ENCODE measurements around the gene A4GNT. TPM values are rescaled to one million over a fixed set of nuclear protein-coding genes. Genes with fewer than 3 reads are reported as not detected.

A4GNT gene
- polyA plus RNA-seq, 1 donor from 2014 or later = not detected

DNA sequence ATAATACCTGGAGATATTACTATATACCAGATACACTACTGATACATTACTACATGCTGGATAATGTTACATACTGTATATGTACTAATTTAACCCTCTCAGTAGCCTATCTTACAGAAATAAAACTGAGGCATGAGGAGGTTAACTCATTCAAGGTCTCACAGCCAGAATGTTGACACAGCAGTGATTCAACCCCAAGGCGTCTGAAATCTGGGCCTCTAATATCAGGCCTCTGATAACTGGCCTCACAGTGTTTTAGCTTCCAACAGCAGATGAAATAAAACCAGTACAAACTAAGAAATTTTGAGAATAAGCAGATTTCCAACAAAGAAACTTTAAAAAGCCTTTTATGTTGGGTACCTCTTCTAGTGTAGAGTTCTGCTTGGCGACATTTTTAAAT lies 40.2 kb downstream of the A4GNT start:
- Histone ChIP-seq H2AFZ (ENCODE audit: low read depth, low read length) (no peak overlapping the region), H3K27me3 (ENCODE audit: insufficient read depth, low read depth, low read length) (no peaks in the 10 kb centered on the region), H3K27ac (ENCODE audit: low read length) (no peak overlapping the region), H3K36me3 (ENCODE audit: insufficient read depth, low read length) (no peaks in the 10 kb centered on the region), H3K4me2 (ENCODE audit: low read length) (no peak overlapping the region), H3K9me3 (ENCODE audit: low read length) (no peaks in the 10 kb centered on the region), H3K79me2 (replicated peaks; ENCODE audit: insufficient read depth, low read length) (no peaks in the 10 kb centered on the region), H3K9me2 (ENCODE audit: insufficient read depth, low read length) (no peaks in the 10 kb centered on the region), H4K20me1 (ENCODE audit: insufficient read depth) (no peaks in the 10 kb centered on the region), H3F3A (ENCODE audit: insufficient read depth, low read length, poor library complexity, severe bottlenecking) (no peaks in the 10 kb centered on the region), H3K4me3 (ENCODE audit: low read length) (no peak overlapping the region), H3K9ac (ENCODE audit: low read length) (no peak overlapping the region)
- no peak for TF ChIP-seq EZH2 (IDR thresholded peaks at IDR 0.05; ENCODE audit: borderline replicate concordance, insufficient read depth, low read length, poor library complexity, severe bottlenecking)
- TF ChIP-seq POLR2AphosphoS5 (IDR thresholded peaks at IDR 0.05) = no peak
- TF ChIP-seq TAF1 (IDR thresholded peaks at IDR 0.05; ENCODE audit: low read depth) = no peak
- TF ChIP-seq, protein P1, sequence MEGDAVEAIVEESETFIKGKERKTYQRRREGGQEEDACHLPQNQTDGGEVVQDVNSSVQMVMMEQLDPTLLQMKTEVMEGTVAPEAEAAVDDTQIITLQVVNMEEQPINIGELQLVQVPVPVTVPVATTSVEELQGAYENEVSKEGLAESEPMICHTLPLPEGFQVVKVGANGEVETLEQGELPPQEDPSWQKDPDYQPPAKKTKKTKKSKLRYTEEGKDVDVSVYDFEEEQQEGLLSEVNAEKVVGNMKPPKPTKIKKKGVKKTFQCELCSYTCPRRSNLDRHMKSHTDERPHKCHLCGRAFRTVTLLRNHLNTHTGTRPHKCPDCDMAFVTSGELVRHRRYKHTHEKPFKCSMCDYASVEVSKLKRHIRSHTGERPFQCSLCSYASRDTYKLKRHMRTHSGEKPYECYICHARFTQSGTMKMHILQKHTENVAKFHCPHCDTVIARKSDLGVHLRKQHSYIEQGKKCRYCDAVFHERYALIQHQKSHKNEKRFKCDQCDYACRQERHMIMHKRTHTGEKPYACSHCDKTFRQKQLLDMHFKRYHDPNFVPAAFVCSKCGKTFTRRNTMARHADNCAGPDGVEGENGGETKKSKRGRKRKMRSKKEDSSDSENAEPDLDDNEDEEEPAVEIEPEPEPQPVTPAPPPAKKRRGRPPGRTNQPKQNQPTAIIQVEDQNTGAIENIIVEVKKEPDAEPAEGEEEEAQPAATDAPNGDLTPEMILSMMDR (IDR thresholded peaks at IDR 0.05; ENCODE audit: poor library complexity, severe bottlenecking) = no peak
- TF ChIP-seq EP300 (conservative IDR thresholded peaks at IDR 0.05; ENCODE audit: poor library complexity, severe bottlenecking) = no peak
- no peak for TF ChIP-seq SMC3 (conservative IDR thresholded peaks at IDR 0.05; ENCODE audit: poor library complexity)
- no peak for TF ChIP-seq RAD21 (conservative IDR thresholded peaks at IDR 0.05)
- TF ChIP-seq MXI1 (conservative IDR thresholded peaks at IDR 0.05; ENCODE audit: poor library complexity, severe bottlenecking) = no peak
- TF ChIP-seq, protein P2, sequence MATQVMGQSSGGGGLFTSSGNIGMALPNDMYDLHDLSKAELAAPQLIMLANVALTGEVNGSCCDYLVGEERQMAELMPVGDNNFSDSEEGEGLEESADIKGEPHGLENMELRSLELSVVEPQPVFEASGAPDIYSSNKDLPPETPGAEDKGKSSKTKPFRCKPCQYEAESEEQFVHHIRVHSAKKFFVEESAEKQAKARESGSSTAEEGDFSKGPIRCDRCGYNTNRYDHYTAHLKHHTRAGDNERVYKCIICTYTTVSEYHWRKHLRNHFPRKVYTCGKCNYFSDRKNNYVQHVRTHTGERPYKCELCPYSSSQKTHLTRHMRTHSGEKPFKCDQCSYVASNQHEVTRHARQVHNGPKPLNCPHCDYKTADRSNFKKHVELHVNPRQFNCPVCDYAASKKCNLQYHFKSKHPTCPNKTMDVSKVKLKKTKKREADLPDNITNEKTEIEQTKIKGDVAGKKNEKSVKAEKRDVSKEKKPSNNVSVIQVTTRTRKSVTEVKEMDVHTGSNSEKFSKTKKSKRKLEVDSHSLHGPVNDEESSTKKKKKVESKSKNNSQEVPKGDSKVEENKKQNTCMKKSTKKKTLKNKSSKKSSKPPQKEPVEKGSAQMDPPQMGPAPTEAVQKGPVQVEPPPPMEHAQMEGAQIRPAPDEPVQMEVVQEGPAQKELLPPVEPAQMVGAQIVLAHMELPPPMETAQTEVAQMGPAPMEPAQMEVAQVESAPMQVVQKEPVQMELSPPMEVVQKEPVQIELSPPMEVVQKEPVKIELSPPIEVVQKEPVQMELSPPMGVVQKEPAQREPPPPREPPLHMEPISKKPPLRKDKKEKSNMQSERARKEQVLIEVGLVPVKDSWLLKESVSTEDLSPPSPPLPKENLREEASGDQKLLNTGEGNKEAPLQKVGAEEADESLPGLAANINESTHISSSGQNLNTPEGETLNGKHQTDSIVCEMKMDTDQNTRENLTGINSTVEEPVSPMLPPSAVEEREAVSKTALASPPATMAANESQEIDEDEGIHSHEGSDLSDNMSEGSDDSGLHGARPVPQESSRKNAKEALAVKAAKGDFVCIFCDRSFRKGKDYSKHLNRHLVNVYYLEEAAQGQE (IDR thresholded peaks at IDR 0.05; ENCODE audit: borderline replicate concordance) = no peak

DNA sequence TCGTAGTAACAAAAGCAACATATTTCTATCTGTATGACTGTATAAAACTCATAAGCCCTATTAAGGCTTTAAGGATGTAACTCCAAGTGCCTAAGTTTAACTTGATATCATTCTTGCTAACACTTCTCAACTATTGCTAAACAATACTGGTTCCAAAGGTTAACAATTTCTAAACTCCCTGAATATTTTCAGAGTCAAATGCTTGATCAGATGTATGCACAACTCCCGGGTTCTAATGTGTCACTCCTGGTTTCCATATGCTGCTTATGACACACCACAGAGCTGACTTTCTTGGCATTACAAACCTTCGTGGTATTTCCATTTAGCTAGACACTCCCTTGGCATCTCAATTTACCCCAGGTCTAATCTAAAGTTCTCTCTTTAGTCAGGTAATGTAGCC lies 43.1 kb downstream of the A4GNT start:
- no peaks in the 10 kb centered on the region for H3K79me2 ChIP-seq (replicated peaks; ENCODE audit: insufficient read depth, low read length)

More for the DNA sequence above, 43.1 kb downstream of the A4GNT start:
- no peak overlapping the region for H3K27ac ChIP-seq (ENCODE audit: low read length)
- no peaks in the 10 kb centered on the region for H3K27me3 ChIP-seq (ENCODE audit: insufficient read depth, low read depth, low read length)
- H3K9ac ChIP-seq (ENCODE audit: low read length) = no peak overlapping the region
- H3K36me3 ChIP-seq (ENCODE audit: insufficient read depth, low read length) = no peaks in the 10 kb centered on the region
- H2AFZ ChIP-seq (ENCODE audit: low read depth, low read length) = no peak overlapping the region
- TF ChIP-seq, protein P2 (IDR thresholded peaks at IDR 0.05; ENCODE audit: borderline replicate concordance) = no peak
- no peak for TF ChIP-seq POLR2AphosphoS5 (IDR thresholded peaks at IDR 0.05)
- no peak for TF ChIP-seq TAF1 (IDR thresholded peaks at IDR 0.05; ENCODE audit: low read depth)
- TF ChIP-seq EP300 (conservative IDR thresholded peaks at IDR 0.05; ENCODE audit: poor library complexity, severe bottlenecking) = no peak
- TF ChIP-seq RAD21 (conservative IDR thresholded peaks at IDR 0.05) = no peak
- no peak for TF ChIP-seq EZH2 (IDR thresholded peaks at IDR 0.05; ENCODE audit: borderline replicate concordance, insufficient read depth, low read length, poor library complexity, severe bottlenecking)
- TF ChIP-seq, protein P1 (IDR thresholded peaks at IDR 0.05; ENCODE audit: poor library complexity, severe bottlenecking) = no peak
- no peak for TF ChIP-seq MXI1 (conservative IDR thresholded peaks at IDR 0.05; ENCODE audit: poor library complexity, severe bottlenecking)
- TF ChIP-seq SMC3 (conservative IDR thresholded peaks at IDR 0.05; ENCODE audit: poor library complexity) = no peak
- no peak overlapping the region for H3K4me3 ChIP-seq (ENCODE audit: low read length)
- H4K20me1 ChIP-seq (ENCODE audit: insufficient read depth) = no peaks in the 10 kb centered on the region
- no peaks in the 10 kb centered on the region for H3F3A ChIP-seq (ENCODE audit: insufficient read depth, low read length, poor library complexity, severe bottlenecking)
- H3K9me3 ChIP-seq (ENCODE audit: low read length) = no peaks in the 10 kb centered on the region
- no peaks in the 10 kb centered on the region for H3K9me2 ChIP-seq (ENCODE audit: insufficient read depth, low read length)
- H3K4me2 ChIP-seq (ENCODE audit: low read length) = no peak overlapping the region

Data from neural cell (in vitro differentiated cells).